ENCODE measurements around the gene RHOF.
A peak's percentile ranks its signal among the peaks of the same experiment; 100 is the strongest.
"Not testable (repeated sequence)": the region's sequence is repeated elsewhere in the genome, so short reads cannot be mapped to it uniquely, and the experiment has no call there.

Gene RHOF

GRCh38 chr12:121748571-121749265, 44.8 kb downstream of the RHOF start:
- WGBS (ENCODE audit: insufficient coverage): 47% methylated on average over 15 of the region's 17 CpGs
- no peaks in the 10 kb centered on the region for H3K9me3 ChIP-seq (ENCODE audit: control extremely low read depth in 1 of 5, control insufficient read depth in 4 of 5, insufficient read depth in 2 of 5, low read depth in 1 of 5, low read length in 4 of 5)
- H3K27me3 ChIP-seq (replicated peaks in 2 of 5; ENCODE audit: control insufficient read depth in 4 of 5, insufficient read depth in 5 of 5, low read length in 4 of 5): no peaks in the 10 kb centered on the region
- H3K4me3 ChIP-seq (ENCODE audit: control insufficient read depth in 1 of 7, extremely low read depth in 1 of 7, insufficient read depth in 4 of 7, low read depth in 2 of 7, low read length in 6 of 7): no peak overlapping the region
- ChIA-PET POLR2A (interaction anchor here (0.5 kb wide), 1 partner anchor 648 kb away, joined by 3 read pairs; no protein-coding TSS in a partner anchor), CTCF (interaction anchor here (0.6 to 1.6 kb wide), 5 partner anchors 8 to 45 kb away, joined by 3 to 6 read pairs (median 4); no protein-coding TSS in a partner anchor)
- peaks cover 2 to 30% (median 9%) of the 10 kb centered on the region in 4 experiments for H3K36me3 ChIP-seq (ENCODE audit: control insufficient read depth in 4 of 4, insufficient read depth in 4 of 4, low read length in 3 of 4)
- DNase-seq: peak; percentile 88 to 96 (median 96)
- H3K27ac ChIP-seq (ENCODE audit: insufficient read depth in 1 of 2, low read depth in 1 of 2, low read length in 2 of 2, poor library complexity in 1 of 2, severe bottlenecking in 2 of 2): peak overlapping the region; percentile 4 to 69
- H3K4me1 ChIP-seq (ENCODE audit: control extremely low read depth in 1 of 4, control insufficient read depth in 4 of 4, insufficient read depth in 4 of 4, low read length in 3 of 4): peaks cover 0 to 14% (median 11%) of the 10 kb centered on the region in 4 experiments

GRCh38 chr12:121748218-121748570, 45.3 kb downstream of the RHOF start:
- Histone ChIP-seq H3K27me3 (replicated peaks in 2 of 5; ENCODE audit: control insufficient read depth in 4 of 5, insufficient read depth in 5 of 5, low read length in 4 of 5) (no peaks in the 10 kb centered on the region), H3K36me3 (ENCODE audit: control insufficient read depth in 4 of 4, insufficient read depth in 4 of 4, low read length in 3 of 4) (peaks cover 2 to 33% (median 8%) of the 10 kb centered on the region in 4 experiments), H3K27ac (ENCODE audit: insufficient read depth in 1 of 2, low read depth in 1 of 2, low read length in 2 of 2, poor library complexity in 1 of 2, severe bottlenecking in 2 of 2) (peak overlapping the region; percentile 4 to 69), H3K4me3 (ENCODE audit: control insufficient read depth in 1 of 7, extremely low read depth in 1 of 7, insufficient read depth in 4 of 7, low read depth in 2 of 7, low read length in 6 of 7) (no peak overlapping the region), H3K9me3 (ENCODE audit: control extremely low read depth in 1 of 5, control insufficient read depth in 4 of 5, insufficient read depth in 2 of 5, low read depth in 1 of 5, low read length in 4 of 5) (no peaks in the 10 kb centered on the region), H3K4me1 (ENCODE audit: control extremely low read depth in 1 of 4, control insufficient read depth in 4 of 4, insufficient read depth in 4 of 4, low read length in 3 of 4) (peaks cover 0 to 14% (median 11%) of the 10 kb centered on the region in 4 experiments)
- 82% methylated on average over 12 of the region's 13 CpGs for WGBS (ENCODE audit: insufficient coverage)
- peak in 2 of 3 donors; percentile 17 for DNase-seq
- POLR2A ChIA-PET: no interaction called here
- CTCF ChIA-PET: interaction anchor here (0.8 to 1.6 kb wide), 3 partner anchors 17 to 29 kb away, joined by 4 to 6 read pairs (median 5); no protein-coding TSS in a partner anchor

GRCh38 chr12:121745545-121745944, 47.9 kb downstream of the RHOF start:
- CTCF ChIA-PET: interaction anchor here (2.4 kb wide), 1 partner anchor 19 kb away, joined by 7 read pairs; no protein-coding TSS in a partner anchor
- DNase-seq; H3K27ac ChIP-seq (ENCODE audit: insufficient read depth in 1 of 2, low read depth in 1 of 2, low read length in 2 of 2, poor library complexity in 1 of 2, severe bottlenecking in 2 of 2); H3K4me3 ChIP-seq (ENCODE audit: control insufficient read depth in 1 of 7, extremely low read depth in 1 of 7, insufficient read depth in 4 of 7, low read depth in 2 of 7, low read length in 6 of 7); H3K9me3 ChIP-seq (ENCODE audit: control extremely low read depth in 1 of 5, control insufficient read depth in 4 of 5, insufficient read depth in 2 of 5, low read depth in 1 of 5, low read length in 4 of 5); H3K27me3 ChIP-seq (replicated peaks in 2 of 5; ENCODE audit: control insufficient read depth in 4 of 5, insufficient read depth in 5 of 5, low read length in 4 of 5); POLR2A ChIA-PET: not testable (repeated sequence)
- Histone ChIP-seq H3K4me1 (ENCODE audit: control extremely low read depth in 1 of 4, control insufficient read depth in 4 of 4, insufficient read depth in 4 of 4, low read length in 3 of 4) (peaks cover 0 to 18% (median 15%) of the 10 kb centered on the region in 4 experiments), H3K36me3 (ENCODE audit: control insufficient read depth in 4 of 4, insufficient read depth in 4 of 4, low read length in 3 of 4) (peaks cover 0 to 24% (median 3%) of the 10 kb centered on the region in 4 experiments)
- WGBS (ENCODE audit: insufficient coverage): 100% methylated on average over 4 of the region's 5 CpGs

- Histone ChIP-seq H3K9me3 (ENCODE audit: control extremely low read depth in 1 of 5, control insufficient read depth in 4 of 5, insufficient read depth in 2 of 5, low read depth in 1 of 5, low read length in 4 of 5) (no peaks in the 10 kb centered on the region), H3K27ac (ENCODE audit: insufficient read depth in 1 of 2, low read depth in 1 of 2, low read length in 2 of 2, poor library complexity in 1 of 2, severe bottlenecking in 2 of 2) (peak overlapping the region in 1 of 2 experiments; percentile 49), H3K27me3 (replicated peaks in 2 of 5; ENCODE audit: control insufficient read depth in 4 of 5, insufficient read depth in 5 of 5, low read length in 4 of 5) (no peaks in the 10 kb centered on the region), H3K4me1 (ENCODE audit: control extremely low read depth in 1 of 4, control insufficient read depth in 4 of 4, insufficient read depth in 4 of 4, low read length in 3 of 4) (peaks cover 0 to 5% (median 4%) of the 10 kb centered on the region in 4 experiments), H3K36me3 (ENCODE audit: control insufficient read depth in 4 of 4, insufficient read depth in 4 of 4, low read length in 3 of 4) (peaks cover 0 to 17% (median 0%) of the 10 kb centered on the region in 4 experiments), H3K4me3 (ENCODE audit: control insufficient read depth in 1 of 7, extremely low read depth in 1 of 7, insufficient read depth in 4 of 7, low read depth in 2 of 7, low read length in 6 of 7) (no peak overlapping the region)
- WGBS (ENCODE audit: insufficient coverage): 43% methylated on average over 4 of the region's 6 CpGs
- POLR2A ChIA-PET: no interaction called here
- DNase-seq: peak in 2 of 3 donors; percentile 35 to 38
- CTCF ChIA-PET: interaction anchor here (1.0 to 1.4 kb wide), 4 partner anchors 21 to 51 kb away, joined by 3 to 5 read pairs (median 3); no protein-coding TSS in a partner anchor
Measured at GRCh38 chr12:121741743-121742142, 51.7 kb downstream of the RHOF start.

- DNase-seq: no peak
- no peak overlapping the region for H3K27ac ChIP-seq (ENCODE audit: insufficient read depth in 1 of 2, low read depth in 1 of 2, low read length in 2 of 2, poor library complexity in 1 of 2, severe bottlenecking in 2 of 2)
- no peaks in the 10 kb centered on the region for H3K27me3 ChIP-seq (replicated peaks in 2 of 5; ENCODE audit: control insufficient read depth in 4 of 5, insufficient read depth in 5 of 5, low read length in 4 of 5)
- ChIA-PET CTCF (interaction anchor here (1.0 to 1.6 kb wide), 5 partner anchors 8 to 50 kb away, joined by 3 to 5 read pairs (median 3); no protein-coding TSS in a partner anchor), POLR2A (no interaction called here)
- WGBS (ENCODE audit: insufficient coverage): 100% methylated on average over 3 of the region's 4 CpGs
- no peaks in the 10 kb centered on the region for H3K9me3 ChIP-seq (ENCODE audit: control extremely low read depth in 1 of 5, control insufficient read depth in 4 of 5, insufficient read depth in 2 of 5, low read depth in 1 of 5, low read length in 4 of 5)
- H3K4me1 ChIP-seq (ENCODE audit: control extremely low read depth in 1 of 4, control insufficient read depth in 4 of 4, insufficient read depth in 4 of 4, low read length in 3 of 4): peaks cover 0 to 5% (median 4%) of the 10 kb centered on the region in 4 experiments
- peaks cover 0 to 17% (median 0%) of the 10 kb centered on the region in 4 experiments for H3K36me3 ChIP-seq (ENCODE audit: control insufficient read depth in 4 of 4, insufficient read depth in 4 of 4, low read length in 3 of 4)
- H3K4me3 ChIP-seq (ENCODE audit: control insufficient read depth in 1 of 7, extremely low read depth in 1 of 7, insufficient read depth in 4 of 7, low read depth in 2 of 7, low read length in 6 of 7): no peak overlapping the region
Measured at GRCh38 chr12:121740847-121741246, 52.6 kb downstream of the RHOF start.

GRCh38 chr12:121738340-121738858, 55.1 kb downstream of the RHOF start:
- Histone ChIP-seq H3K9me3 (ENCODE audit: control extremely low read depth in 1 of 5, control insufficient read depth in 4 of 5, insufficient read depth in 2 of 5, low read depth in 1 of 5, low read length in 4 of 5) (no peaks in the 10 kb centered on the region), H3K27me3 (replicated peaks in 2 of 5; ENCODE audit: control insufficient read depth in 4 of 5, insufficient read depth in 5 of 5, low read length in 4 of 5) (no peaks in the 10 kb centered on the region), H3K4me3 (ENCODE audit: control insufficient read depth in 1 of 7, extremely low read depth in 1 of 7, insufficient read depth in 4 of 7, low read depth in 2 of 7, low read length in 6 of 7) (no peak overlapping the region), H3K27ac (ENCODE audit: insufficient read depth in 1 of 2, low read depth in 1 of 2, low read length in 2 of 2, poor library complexity in 1 of 2, severe bottlenecking in 2 of 2) (no peak overlapping the region), H3K4me1 (ENCODE audit: control extremely low read depth in 1 of 4, control insufficient read depth in 4 of 4, insufficient read depth in 4 of 4, low read length in 3 of 4) (peaks cover 0 to 5% (median 4%) of the 10 kb centered on the region in 4 experiments), H3K36me3 (ENCODE audit: control insufficient read depth in 4 of 4, insufficient read depth in 4 of 4, low read length in 3 of 4) (no peaks in the 10 kb centered on the region)
- POLR2A ChIA-PET: no interaction called here
- WGBS (ENCODE audit: insufficient coverage): 95% methylated on average over 7 of the region's 9 CpGs
- peak in 2 of 3 donors; percentile 16 to 38 for DNase-seq
- CTCF ChIA-PET: no interaction called here

- H3K36me3 ChIP-seq (ENCODE audit: control insufficient read depth in 4 of 4, insufficient read depth in 4 of 4, low read length in 3 of 4): no peaks in the 10 kb centered on the region
- no peaks in the 10 kb centered on the region for H3K9me3 ChIP-seq (ENCODE audit: control extremely low read depth in 1 of 5, control insufficient read depth in 4 of 5, insufficient read depth in 2 of 5, low read depth in 1 of 5, low read length in 4 of 5)
- no peak for DNase-seq
- ChIA-PET POLR2A (no interaction called here), CTCF (interaction anchor here (1.3 kb wide), 1 partner anchor 11 kb away, joined by 4 read pairs; no protein-coding TSS in a partner anchor)
- H3K27me3 ChIP-seq (replicated peaks in 2 of 5; ENCODE audit: control insufficient read depth in 4 of 5, insufficient read depth in 5 of 5, low read length in 4 of 5): no peaks in the 10 kb centered on the region
- no peak overlapping the region for H3K27ac ChIP-seq (ENCODE audit: insufficient read depth in 1 of 2, low read depth in 1 of 2, low read length in 2 of 2, poor library complexity in 1 of 2, severe bottlenecking in 2 of 2)
- H3K4me3 ChIP-seq (ENCODE audit: control insufficient read depth in 1 of 7, extremely low read depth in 1 of 7, insufficient read depth in 4 of 7, low read depth in 2 of 7, low read length in 6 of 7): no peak overlapping the region
- WGBS (ENCODE audit: insufficient coverage): 100% methylated on average over 6 of the region's 8 CpGs
- no peaks in the 10 kb centered on the region for H3K4me1 ChIP-seq (ENCODE audit: control extremely low read depth in 1 of 4, control insufficient read depth in 4 of 4, insufficient read depth in 4 of 4, low read length in 3 of 4)
Measured at GRCh38 chr12:121733849-121734248, 59.6 kb downstream of the RHOF start.
